Neuron (in vitro differentiated cells): Measurements from ENCODE around the gene HAND1.

Source experiments
- H2AFZ ChIP-seq: one replicate; pipeline ENCODE4 v1.6.1; 2013; ENCODE audit warnings: low read depth, mild to moderate bottlenecking, inconsistent platforms, low read length, moderate library complexity
- H3K27me3 ChIP-seq: one replicate; pipeline ENCODE4 v1.6.1; 2013; ENCODE audit warnings: low read length; ENCODE audit not compliant: insufficient read depth
- H3K36me3 ChIP-seq: one replicate; pipeline ENCODE4 v1.6.1; 2013; ENCODE audit warnings: low read length; ENCODE audit not compliant: insufficient read depth
- H3K4me1 ChIP-seq: one replicate; pipeline ENCODE4 v1.6.1; 2013; ENCODE audit warnings: low read length; ENCODE audit not compliant: insufficient read depth
- H3K4me3 ChIP-seq: 2 replicates; pipeline ENCODE4 v1.5.1; 2013; ENCODE audit warnings: mild to moderate bottlenecking, low read length, moderate library complexity
- H3K9me3 ChIP-seq: one replicate; pipeline ENCODE4 v1.6.1; 2013; ENCODE audit warnings: low read length

HAND1 gene

DNA sequence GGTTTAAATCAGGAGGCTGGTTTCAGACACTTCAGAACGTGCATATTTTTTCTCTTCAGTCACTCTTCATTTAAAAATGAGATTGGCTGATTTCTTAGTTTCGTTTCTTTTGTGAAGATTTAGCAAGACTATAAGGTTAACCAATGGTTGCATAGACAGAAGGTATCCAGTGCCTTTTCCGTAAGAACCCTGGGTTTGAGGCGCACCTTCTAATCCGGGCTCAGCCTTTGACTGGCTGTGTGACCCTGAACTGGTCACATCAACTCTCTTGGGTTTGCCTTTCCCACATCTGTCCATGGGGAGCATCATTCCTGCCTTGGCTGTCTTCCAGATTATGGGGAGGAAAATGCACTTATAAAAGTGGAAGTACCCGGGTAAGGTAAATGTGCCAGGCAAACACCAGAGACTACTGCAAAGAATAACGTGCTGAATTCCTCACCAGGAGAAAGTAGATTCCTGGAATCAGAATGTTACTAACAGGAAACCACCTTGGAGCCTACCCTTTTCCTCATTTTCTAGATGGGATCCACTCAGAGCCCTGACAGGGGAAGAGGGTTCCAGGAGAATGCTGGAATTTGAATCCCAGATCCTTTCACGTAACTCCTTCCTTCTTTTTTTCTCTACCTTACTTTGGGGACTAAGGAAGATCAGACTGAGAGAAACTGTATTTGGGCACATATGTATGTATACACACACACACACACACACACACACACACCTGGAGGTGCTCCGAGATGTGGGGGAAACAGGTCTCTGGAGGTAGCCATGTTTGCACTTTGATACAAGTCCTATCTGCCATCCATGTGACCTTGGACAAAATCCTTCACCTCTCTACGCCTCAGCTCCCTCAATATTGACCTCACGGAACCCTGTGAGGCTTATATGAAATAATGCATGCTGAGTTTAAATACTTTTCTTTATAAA, 6.8 kb downstream of the HAND1 start:
- peaks cover 71% of the 10 kb centered on the region for H3K27me3 ChIP-seq
- H3K4me3 ChIP-seq: no peak overlapping the region
- H3K9me3 ChIP-seq: no peaks in the 10 kb centered on the region

GRCh38 chr5:154470137-154470536, 7.9 kb downstream of the HAND1 start:
- Histone ChIP-seq H3K4me1 (no peaks in the 10 kb centered on the region), H3K27me3 (peaks cover 61% of the 10 kb centered on the region), H3K4me3 (no peak overlapping the region), H3K9me3 (no peaks in the 10 kb centered on the region), H2AFZ (no peak overlapping the region), H3K36me3 (no peaks in the 10 kb centered on the region)

More for the DNA sequence above, 6.8 kb downstream of the HAND1 start:
- Histone ChIP-seq H3K36me3 (no peaks in the 10 kb centered on the region), H3K4me1 (no peaks in the 10 kb centered on the region), H2AFZ (no peak overlapping the region)

DNA sequence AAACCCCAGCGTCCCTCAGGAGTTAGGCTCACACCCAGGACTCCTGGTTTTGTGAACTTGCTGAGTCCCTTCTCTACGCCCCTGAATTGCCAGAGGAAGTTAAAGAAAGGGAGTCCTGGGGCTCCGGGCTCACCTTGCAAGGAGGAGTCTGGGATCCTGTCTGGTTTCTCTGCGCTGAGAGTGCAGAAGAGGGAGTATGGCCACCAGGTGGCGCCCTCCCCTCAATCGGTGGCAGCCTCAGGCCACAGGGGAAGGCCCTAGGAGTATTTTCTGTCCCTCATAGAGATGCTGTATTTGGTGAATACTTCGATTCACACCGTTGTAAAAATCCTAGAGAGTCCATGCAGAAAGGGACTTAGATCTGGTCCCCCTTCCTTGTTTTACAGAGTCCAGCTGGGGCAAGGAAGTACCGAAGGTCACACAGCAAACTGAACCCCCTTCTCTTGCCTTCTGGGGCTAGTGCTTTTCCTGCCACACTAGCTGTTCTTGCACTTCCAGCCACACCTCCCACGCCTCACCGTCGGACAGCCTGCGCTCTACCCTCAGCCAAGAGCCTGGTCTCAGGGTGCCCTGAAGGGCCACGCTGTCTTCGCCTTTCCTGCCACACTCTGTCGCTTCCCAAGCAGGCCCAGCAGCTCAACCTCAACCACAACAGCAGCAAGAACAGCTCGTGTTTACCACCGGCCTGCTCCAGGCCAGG, 10.2 kb downstream of the HAND1 start:
- Histone ChIP-seq H3K9me3 (no peaks in the 10 kb centered on the region), H3K4me3 (no peak overlapping the region), H3K27me3 (peaks cover 37% of the 10 kb centered on the region), H2AFZ (no peak overlapping the region), H3K36me3 (no peaks in the 10 kb centered on the region), H3K4me1 (no peaks in the 10 kb centered on the region)

DNA sequence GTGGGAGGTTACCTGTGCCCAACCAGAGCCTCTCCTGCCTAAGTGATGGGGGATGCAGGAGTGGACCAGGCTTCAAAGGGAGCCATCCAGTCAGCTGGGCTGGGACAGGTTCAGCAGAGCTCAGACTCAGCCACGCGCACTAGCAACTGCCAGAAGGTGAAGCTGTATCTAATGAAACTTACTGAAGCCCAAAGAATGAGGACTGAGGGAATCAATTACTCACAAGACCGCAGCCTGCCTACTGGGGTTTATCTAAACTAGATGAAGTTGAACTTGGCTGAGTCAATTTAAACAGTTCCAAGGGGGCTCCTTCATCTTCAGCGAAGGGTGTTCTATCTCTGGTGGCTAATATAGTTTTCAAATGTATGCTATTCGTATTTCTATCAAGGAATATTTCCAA, 11.4 kb downstream of the HAND1 start:
- no peaks in the 10 kb centered on the region for H3K36me3 ChIP-seq
- H3K4me3 ChIP-seq: no peak overlapping the region
- H3K27me3 ChIP-seq: peaks cover 26% of the 10 kb centered on the region
- no peaks in the 10 kb centered on the region for H3K4me1 ChIP-seq
- H2AFZ ChIP-seq: no peak overlapping the region
- no peaks in the 10 kb centered on the region for H3K9me3 ChIP-seq

DNA sequence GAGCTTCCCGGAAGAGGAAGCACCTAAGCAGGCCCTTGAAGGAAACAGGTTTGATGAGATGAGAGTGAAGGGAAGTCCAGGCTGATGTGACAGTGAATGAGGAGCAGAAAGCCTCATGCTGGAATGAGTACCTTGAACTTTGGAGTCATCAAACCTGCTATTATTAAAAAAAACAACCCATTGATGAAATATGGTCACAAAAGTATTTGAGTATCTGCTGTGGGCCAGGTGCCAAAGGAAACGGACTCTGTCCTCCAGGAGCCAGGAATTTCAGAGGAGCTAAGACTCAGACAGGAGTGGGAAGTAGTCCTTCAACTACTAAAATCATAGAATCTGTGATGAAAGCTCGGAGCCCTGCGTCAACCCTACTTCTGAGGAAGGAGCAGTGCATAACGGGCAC, 11.9 kb downstream of the HAND1 start:
- H3K4me1 ChIP-seq: no peaks in the 10 kb centered on the region
- H3K9me3 ChIP-seq: no peaks in the 10 kb centered on the region
- peaks cover 21% of the 10 kb centered on the region for H3K27me3 ChIP-seq

DNA sequence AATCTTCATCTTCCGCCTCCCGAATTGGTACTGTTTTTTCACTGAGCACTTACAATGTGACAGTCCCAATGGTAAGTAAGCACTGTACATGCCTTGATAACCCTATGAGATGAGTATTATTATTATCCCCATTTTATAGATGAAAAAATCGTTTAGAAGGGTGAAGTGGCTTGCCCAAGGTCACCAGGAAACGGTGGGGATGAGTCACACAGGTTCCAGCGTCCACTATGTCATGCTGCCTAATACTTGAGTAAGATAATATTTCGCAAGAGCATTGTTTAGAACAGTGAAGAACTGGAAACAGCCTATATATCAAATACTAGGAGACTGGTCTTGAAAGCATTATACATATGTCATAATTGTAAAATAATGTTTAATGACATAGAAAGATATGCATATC, 12.9 kb downstream of the HAND1 start:
- H3K4me1 ChIP-seq: no peaks in the 10 kb centered on the region
- no peak overlapping the region for H2AFZ ChIP-seq
- no peak overlapping the region for H3K4me3 ChIP-seq
- peaks cover 11% of the 10 kb centered on the region for H3K27me3 ChIP-seq
- no peaks in the 10 kb centered on the region for H3K9me3 ChIP-seq
- H3K36me3 ChIP-seq: no peaks in the 10 kb centered on the region

More for the DNA sequence above, 11.9 kb downstream of the HAND1 start:
- Histone ChIP-seq H3K4me3 (no peak overlapping the region), H3K36me3 (no peaks in the 10 kb centered on the region), H2AFZ (no peak overlapping the region)

DNA sequence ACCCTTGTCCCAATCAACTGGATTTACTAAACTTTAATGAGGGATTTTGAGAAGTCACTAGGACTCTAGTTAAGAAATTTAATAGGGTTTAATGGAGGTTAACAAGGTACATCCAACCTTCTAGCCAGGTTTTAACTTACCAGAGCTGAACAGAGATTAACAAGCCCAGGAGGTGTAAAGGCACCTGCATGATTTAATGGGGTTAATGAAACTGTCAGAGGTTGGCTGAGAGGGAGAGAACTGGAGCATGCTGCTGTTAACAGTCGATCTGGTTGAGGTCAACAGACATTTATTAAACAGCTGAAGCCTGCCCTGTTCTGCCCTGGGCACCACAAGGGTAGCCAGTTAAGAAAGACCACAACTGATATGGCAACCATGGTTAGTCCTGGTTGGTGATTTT, 13.6 kb downstream of the HAND1 start:
- peaks cover 7% of the 10 kb centered on the region for H3K27me3 ChIP-seq

GRCh38 chr5:154461531-154461930, 16.5 kb downstream of the HAND1 start:
- no peak overlapping the region for H2AFZ ChIP-seq
- H3K36me3 ChIP-seq: peaks cover 21% of the 10 kb centered on the region
- H3K4me1 ChIP-seq: no peaks in the 10 kb centered on the region
- no peak overlapping the region for H3K4me3 ChIP-seq
- H3K27me3 ChIP-seq: peaks cover 2% of the 10 kb centered on the region
- no peaks in the 10 kb centered on the region for H3K9me3 ChIP-seq

More for the DNA sequence above, 13.6 kb downstream of the HAND1 start:
- Histone ChIP-seq H3K9me3 (no peaks in the 10 kb centered on the region), H3K36me3 (no peaks in the 10 kb centered on the region), H2AFZ (no peak overlapping the region), H3K4me1 (no peaks in the 10 kb centered on the region), H3K4me3 (no peak overlapping the region)

- no peaks in the 10 kb centered on the region for H3K27me3 ChIP-seq
- H2AFZ ChIP-seq: no peak overlapping the region
- no peaks in the 10 kb centered on the region for H3K9me3 ChIP-seq
- H3K36me3 ChIP-seq: peaks cover 34% of the 10 kb centered on the region
- no peaks in the 10 kb centered on the region for H3K4me1 ChIP-seq
- no peak overlapping the region for H3K4me3 ChIP-seq
Measured at GRCh38 chr5:154460172-154460571, 17.9 kb downstream of the HAND1 start.

GRCh38 chr5:154459015-154459414, 19.0 kb downstream of the HAND1 start:
- H3K4me1 ChIP-seq: no peaks in the 10 kb centered on the region
- H3K36me3 ChIP-seq: peaks cover 42% of the 10 kb centered on the region
- H3K27me3 ChIP-seq: no peaks in the 10 kb centered on the region
- H3K9me3 ChIP-seq: no peaks in the 10 kb centered on the region
- no peak overlapping the region for H3K4me3 ChIP-seq
- no peak overlapping the region for H2AFZ ChIP-seq

DNA sequence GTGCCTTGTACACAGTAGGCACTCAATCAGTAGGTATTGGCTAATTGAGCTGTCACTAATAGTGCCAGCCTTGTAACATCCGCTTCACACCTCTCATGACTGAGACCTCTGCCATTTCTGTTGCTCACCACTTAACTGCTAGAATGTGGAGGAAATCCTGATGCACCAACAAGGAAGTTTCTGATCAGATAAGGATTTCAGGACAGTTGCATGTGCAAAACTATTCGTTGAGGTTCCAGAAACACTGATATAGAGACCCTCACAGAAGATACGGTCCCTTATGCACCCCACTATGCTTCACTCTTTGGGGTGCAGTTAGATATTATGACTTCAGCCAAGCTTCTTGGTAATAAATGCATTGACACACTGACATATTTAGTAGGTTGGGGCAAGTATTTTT, 21.5 kb downstream of the HAND1 start:
- H2AFZ ChIP-seq: no peak overlapping the region
- no peaks in the 10 kb centered on the region for H3K27me3 ChIP-seq
- no peak overlapping the region for H3K4me3 ChIP-seq
- H3K36me3 ChIP-seq: peaks cover 58% of the 10 kb centered on the region
- peaks cover 7% of the 10 kb centered on the region for H3K4me1 ChIP-seq
- no peaks in the 10 kb centered on the region for H3K9me3 ChIP-seq

- Histone ChIP-seq H3K4me1 (peaks cover 7% of the 10 kb centered on the region), H3K4me3 (no peak overlapping the region), H2AFZ (no peak overlapping the region), H3K36me3 (peaks cover 66% of the 10 kb centered on the region), H3K27me3 (no peaks in the 10 kb centered on the region), H3K9me3 (no peaks in the 10 kb centered on the region)
Measured at GRCh38 chr5:154455585-154455984, 22.4 kb downstream of the HAND1 start.

DNA sequence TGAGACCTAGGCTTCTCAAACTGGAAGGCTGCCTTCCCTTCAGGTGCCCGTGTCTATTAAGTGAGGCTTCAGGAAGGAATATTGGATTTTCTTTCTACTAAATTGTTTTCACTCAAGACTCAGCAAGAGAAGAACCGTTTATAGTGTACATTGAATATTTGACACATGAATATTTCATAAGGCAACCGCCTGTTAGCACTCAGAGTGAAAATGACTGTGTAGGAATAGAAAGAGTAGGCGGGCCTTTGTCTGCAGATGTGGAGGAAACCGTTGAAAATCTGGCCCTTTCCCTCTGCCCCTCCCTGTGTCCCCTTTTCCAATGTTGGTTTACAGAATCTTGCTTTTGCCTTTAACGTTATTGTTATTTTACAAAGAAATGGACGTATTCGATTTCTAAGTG, 26.1 kb downstream of the HAND1 start:
- Histone ChIP-seq H3K4me1 (peaks cover 16% of the 10 kb centered on the region), H3K27me3 (no peaks in the 10 kb centered on the region), H2AFZ (no peak overlapping the region), H3K4me3 (no peak overlapping the region), H3K36me3 (peaks cover 49% of the 10 kb centered on the region), H3K9me3 (no peaks in the 10 kb centered on the region)
